Left renal pelvis (tissue), 4 donors: ENCODE measurements around the gene PIK3CA. TPM values are rescaled to one million over a fixed set of nuclear protein-coding genes. Genes with fewer than 3 reads are reported as not detected.
"Not testable (repeated sequence)": the region's sequence is repeated elsewhere in the genome, so short reads cannot be mapped to it uniquely, and the experiment has no call there.

Experiments
- DNase-seq, 4 donors: peaks; one replicate each; pipeline ENCODE4 v3.0.0-alpha.2; 2013; ENCODE audit warnings: low read depth in 4 of 4, low spot score in 3 of 4
- polyA plus RNA-seq, 4 donors: library from polyadenylated mRNA; unstranded; fragments of 120-200 nt; gene quantifications; one replicate each; pipeline ENCODE4 v1.2.1, GENCODE V29; 2013; ENCODE audit not compliant: insufficient read length in 4 of 4

PIK3CA gene
- 10 to 100 TPM; 28.9 to 31.8 (median 29.9) TPM for polyA plus RNA-seq

DNA sequence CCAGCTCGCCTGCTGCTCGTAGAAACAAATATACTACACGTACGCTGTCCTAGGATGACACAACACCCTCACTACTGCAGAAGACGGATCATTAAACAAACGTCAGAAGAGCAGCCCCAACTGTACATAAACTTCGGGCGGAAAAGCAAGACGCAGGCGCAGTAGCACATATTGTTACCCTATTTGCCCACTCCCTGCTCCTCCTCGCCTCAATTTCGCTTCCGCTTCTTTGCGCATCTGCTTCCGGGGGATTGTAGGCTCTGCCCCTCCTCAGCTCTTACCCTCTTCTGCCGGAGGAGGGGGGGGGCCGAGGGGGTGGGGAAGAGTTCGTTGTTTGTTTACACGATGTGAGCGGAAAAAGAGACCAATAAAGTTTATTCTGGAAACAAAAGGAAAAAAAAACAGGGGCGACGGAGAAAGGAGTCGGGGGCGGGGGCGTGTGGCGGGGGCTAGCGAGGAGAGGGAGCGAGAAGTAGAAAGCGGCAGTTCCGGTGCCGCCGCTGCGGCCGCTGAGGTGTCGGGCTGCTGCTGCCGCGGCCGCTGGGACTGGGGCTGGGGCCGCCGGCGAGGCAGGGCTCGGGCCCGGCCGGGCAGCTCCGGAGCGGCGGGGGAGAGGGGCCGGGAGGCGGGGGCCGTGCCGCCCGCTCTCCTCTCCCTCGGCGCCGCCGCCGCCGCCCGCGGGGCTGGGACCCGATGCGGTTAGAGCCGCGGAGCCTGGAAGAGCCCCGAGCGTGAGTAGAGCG is at the start of gene PIK3CA:
Gene PIK3CA, plus strand, starts transcription at position 485 of the 743 bp plus-strand sequence. CDS start 50,469 bp downstream, outside the sequence.
- DNase-seq: peak; percentile 93 to 99 (median 96)

DNA sequence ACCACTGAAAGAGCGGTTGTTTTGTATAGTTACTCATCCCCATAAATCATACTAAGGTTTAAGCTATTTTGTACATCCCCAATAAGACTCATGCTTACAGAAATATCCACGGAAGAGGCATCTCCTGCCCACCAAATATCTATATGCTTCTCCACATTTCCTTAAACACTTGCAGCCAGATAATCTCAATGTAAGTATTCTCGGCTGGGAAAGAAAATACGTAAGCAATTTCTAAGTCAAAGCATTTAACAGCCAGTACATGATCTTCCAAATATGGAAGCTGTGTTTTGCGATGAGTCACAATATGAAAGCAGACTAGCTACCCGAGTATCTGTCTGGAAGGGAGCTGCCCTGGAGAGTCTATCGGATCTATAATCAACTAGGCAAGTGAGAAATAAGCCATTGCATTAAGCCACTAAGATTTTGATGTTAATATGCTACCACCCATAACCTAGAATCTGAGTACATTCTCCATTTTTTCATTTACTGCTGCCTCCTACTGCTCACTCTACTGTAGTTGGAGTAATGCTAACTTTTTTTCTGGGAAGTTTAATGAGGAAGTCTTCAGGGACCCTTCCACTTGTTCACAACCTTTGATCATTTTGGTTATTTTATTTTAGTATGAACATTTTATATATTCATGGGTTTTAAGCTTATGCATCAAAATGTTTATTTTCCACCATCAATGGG is 49.6 kb upstream of the PIK3CA start:
- no peak for DNase-seq

DNA sequence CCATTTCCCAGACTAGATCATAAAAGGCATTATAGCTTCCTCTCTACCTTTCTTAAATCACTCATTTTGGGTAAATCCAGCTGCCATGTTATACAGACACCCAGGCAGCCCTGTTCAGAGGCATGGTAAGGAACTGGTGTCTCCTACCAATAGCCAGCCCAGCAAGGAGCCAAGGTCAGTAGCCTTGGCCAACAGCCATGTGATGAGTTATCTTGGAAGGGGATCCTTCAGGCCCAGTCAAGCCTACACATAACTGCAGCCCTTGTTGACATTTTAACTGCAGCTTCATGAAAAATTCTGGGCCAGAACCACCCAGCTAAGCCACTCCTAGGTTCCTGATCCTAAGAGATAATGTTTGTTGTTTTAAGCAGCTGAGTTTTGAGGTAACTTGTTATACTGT is 47.5 kb upstream of the PIK3CA start:
- no peak for DNase-seq

DNA sequence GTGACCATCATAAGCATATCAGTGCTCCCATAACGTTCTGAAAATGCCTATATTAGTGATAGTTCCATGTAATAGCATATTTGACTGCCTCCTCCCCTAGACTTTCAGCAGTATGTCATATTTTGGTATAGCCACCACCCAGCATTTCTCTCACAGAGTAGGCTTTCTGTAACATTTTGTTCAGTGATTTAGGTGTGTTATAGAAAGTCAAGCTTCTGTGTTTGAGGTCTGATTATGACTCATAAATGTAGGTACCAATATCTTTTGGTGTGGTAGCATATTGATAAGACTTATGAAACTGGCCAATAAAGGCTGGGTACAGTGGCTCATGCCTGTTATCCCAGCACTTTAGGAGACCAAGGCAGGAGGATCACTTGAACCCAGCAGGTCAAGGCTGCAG is 42.3 kb upstream of the PIK3CA start:
- no peak for DNase-seq

DNA sequence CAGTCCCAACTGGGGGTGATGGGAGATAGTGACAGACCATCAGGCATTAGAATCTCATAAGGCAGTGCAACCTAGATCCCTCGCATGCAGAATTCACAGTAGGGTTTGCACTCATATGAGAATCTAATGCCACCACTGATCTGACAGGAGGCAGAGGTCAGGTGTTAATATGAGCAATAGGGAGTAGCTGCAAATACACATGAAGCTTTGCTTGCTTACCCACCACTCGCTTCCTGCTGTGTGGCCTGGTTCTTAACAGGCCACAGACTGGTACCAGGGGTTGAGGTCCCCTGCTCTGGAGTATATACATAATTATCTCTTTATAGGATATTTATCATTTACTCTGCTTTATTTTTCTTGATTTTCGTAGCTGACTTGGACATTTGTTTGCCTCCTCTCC is 40.5 kb upstream of the PIK3CA start:
- no peak for DNase-seq

DNA sequence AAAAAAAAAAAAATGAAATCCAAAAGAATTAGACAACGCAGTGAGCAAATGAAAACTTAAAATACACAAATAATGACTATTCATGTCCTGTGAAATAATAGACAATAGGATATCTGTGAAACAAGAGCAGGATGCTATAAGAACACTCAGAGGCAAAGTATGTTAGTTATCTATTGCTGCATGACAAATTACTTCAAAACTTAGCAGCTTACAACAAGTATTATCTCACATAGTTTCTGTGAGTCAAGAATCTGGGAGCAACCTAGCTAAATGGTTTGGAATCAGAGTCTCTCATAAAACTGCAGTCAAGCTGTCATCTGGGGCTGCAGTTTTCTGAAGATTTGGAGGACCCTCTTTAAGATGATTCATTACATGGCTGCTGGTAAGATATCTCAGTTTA is 40.1 kb upstream of the PIK3CA start:
- no peak for DNase-seq

DNA sequence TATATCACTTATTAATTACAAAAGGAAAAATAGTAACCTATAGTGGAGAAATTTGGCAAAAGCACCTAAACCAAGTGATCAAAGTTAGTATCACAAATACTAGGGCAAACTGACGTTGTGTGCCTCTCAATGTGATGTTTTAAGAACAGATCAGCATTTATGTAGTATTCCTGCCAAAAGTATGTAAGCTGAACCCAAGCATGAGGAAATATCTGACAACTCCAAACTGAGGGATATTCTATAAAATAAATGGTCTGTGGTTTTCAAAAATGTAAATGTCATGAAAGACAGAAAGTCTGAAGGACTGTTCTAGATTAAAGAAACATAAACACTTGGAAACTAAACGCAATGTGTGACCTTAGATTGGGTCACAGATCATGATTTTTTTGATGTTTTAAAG is 34.3 kb upstream of the PIK3CA start:
- DNase-seq: no peak

DNA sequence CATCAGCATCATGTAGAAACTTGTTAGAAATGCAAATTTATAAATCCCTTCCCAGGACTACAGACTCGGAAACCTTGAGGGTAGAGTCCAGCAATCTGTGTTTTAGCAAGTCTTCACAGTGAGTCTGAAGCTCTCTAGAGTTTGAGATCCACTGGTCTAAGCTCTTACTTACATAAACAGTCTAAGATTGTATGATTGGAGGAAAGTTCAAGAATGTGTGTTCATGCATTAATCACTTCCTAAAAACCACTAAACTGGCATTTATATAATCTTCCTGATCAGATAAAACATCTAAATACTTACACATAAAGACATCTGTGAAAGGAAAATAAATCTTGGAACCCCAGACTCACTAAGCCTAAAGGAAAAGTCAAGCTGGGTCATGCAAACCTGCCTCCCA is 32.7 kb upstream of the PIK3CA start:
- DNase-seq: not testable (repeated sequence)

DNA sequence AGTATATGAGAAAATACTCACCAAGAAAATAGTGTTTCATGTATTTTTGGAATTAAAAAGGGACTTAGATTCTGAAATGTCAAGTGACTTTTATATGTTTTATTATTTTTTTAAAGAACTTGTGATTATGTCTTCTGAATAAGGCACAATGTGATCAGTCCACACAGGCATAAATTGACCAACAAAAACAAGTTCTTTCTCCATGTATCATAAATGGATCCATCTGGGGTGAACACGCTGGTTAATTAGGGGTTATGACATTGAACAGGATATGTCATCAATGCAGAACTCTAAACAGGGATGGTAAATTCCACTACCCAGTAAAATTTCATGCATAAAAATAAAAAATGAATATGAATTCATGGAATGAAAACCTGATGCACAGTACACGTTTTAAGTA is 31.3 kb upstream of the PIK3CA start:
- DNase-seq: no peak

DNA sequence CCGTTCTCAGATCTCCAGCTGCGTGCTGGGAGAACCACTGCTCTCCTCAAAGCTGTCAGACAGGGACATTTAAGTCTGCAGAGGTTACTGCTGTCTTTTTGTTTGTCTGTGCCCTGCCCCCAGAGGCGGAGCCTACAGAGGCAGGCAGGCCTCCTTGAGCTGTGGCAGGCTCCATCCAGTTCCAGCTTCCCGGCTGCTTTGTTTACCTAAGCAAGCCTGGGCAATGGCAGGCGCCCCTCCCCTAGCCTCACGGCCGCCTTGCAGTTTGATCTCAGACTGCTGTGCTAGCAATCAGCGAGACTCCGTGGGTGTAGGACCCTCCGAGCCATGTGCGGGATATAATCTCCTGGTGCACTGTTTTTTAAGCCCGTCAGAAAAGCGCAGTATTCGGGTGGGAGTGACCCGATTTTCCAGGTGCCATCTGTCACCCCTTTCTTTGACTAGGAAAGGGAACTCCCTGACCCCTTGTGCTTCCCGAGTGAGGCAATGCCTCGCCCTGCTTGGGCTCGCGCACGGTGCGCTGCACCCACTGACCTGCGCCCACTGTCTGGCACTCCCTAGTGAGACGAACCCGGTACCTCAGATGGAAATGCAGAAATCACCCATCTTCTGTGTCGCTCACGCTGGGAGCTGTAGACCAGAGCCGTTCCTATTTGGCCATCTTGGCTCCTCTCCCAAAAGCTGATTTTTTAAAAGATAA is 15.8 kb upstream of the PIK3CA start:
- DNase-seq: not testable (repeated sequence)

DNA sequence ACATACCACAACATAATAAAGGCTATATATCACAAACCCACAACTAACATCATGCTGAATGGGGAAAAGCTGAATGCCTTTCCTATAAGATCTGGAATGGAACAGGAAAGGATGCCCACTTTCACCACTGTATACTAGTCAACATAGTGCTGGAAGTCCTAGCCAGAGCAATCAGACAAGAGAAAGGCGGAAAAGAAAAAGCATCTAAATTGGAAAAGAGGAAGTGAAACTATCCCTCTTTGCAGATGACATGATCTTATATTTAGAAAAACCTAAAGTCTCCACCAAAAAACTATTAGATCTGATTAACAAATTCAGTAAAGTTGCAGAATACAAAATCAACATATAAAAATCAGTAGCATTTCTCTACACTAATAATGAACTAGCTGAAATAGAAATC is 14.6 kb upstream of the PIK3CA start:
- DNase-seq: no peak

DNA sequence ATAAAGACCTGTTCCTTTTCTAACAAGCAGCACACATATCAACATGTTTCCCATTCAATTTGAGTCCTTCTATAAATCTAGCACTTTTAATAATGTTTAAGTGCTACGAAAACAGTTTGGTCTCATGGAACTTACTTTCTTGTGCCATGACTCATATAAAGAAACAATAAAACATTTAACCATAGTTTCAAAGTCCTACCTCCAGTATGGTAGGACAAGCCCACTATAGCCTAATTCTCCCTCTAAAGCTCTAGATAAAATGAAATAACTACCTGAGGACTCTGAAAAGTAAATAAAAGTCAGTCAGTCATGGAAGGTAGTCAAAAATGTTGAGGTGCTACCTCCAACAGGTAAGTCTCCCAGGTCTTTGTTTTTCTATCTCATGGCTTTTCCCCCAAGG is 12.0 kb upstream of the PIK3CA start:
- no peak for DNase-seq

DNA sequence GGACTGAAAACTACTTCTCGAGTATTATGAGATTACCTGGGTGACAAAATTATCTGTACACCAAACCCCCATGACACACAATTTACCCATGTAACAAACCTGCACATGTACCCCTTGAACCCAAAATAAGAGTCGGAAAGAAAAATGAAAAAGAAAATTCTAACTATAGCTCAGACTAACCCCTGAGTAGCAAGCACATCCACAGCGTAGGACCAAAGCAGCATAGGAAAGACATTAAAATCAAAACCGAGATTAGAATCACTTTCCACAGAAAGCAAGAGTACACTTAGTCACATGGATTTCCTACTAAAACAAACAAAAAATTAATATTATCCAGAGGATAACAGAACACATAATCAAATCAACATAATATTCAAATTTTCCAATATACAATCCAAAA is 6.3 kb upstream of the PIK3CA start:
- DNase-seq: no peak

DNA sequence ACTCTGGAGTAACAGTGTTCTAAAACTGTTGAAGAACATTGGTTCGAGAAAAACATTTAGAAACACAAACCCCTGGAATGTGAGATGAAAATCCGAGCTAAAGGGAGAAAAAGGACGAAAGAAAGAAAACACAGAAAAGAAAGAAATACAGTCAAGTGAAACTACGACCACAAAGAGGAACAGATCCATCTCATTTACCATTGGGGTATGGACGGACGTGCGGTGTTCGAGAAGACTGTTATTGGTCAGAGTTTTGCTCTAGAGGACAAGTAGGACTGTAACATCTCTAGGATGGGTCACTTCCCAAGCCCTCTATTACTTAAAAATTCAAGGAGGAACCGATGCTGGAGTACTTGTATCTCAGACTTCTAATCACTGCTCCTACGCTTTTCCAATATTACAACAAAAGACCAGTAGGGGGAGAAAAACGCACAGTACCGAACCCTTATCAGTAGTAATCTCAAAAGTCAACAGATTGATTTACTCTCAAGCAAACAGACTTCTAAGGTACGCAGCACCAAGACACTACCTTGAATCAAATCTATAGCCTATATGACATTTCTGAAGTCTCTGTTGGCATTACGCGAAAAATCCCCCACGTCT is 1.1 kb upstream of the PIK3CA start:
- peak; percentile 60 to 75 (median 70) for DNase-seq

DNA sequence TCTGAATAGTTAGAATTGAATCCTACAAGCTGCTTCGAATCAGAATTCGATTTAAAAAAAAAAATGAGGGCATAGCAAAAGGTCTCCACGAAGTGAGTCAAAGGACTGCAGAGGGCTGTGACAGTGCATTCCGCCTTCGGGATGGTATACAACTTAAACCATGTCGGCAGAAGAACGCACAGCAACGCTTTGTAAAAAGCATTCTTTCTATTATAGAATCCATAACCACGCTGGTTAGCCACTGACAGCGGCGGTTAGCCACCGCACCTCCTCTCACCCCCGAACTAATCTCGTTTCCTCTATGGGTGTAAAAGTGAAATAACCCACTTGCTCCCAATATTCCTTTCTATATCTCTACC is 664 bp upstream of the PIK3CA start:
- peak in 1 of 4 donors; percentile 47 for DNase-seq

DNA sequence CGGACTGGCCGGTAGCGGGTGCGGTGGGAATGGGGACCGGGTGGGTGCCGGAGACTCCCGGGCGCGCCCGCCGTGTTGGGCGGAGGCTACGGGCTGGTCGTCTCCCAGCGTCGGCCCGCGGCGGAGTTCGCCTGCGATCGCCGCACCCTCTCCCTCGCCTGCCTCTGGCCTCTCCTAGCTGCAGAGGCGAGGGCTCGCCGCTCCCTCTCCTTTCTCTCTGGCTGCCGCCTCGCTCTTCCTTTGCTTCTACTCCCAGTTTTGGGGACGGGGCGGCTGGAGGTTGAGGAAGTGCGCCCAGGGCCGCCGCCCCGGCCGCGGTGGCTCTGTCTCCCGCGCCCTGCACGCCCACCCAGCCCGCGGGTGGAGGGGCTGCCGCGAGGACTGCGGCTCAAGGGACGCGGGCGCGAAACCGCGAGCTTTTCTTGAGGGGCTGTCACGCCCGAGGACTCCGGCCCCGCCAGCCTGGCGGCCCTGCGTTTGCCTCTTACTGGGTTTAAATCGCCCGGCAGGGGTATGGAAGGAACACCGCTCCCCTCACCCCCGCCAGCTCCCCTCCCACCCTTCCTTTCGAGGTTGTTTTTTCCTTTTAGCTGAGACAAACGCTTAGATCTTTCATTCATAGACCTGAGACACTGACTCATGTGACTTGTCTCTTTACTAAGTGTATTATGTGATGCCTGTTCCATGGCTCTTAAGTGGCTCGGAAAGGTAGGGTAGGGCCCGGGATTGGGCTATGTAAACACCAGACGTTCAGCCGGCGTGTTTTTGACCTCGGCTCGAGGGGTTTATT is 654 bp downstream of the PIK3CA start:
- peak in 3 of 4 donors; percentile 25 to 49 (median 36) for DNase-seq

DNA sequence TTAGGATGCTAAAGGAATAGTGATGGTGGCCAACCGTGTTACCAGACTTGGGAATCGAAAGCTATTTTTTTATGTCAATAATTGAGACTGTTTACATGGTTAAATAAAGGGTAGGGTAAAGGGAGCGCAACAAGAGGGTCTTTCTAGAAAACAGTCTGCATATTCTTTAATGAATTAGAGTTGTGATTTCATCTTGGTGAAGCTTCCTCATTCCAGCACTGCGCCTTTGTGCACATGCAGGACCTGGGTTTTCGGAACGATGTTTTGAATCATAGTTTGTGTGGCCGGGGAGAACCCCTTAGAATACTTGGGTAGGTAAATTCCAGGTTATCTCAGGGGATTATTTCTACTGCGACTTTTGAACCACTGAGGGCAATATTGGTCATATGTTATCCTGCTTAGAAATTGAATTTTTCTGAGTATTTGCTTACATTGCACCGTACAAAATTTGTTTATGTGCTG is 1.3 kb downstream of the PIK3CA start:
- no peak for DNase-seq

DNA sequence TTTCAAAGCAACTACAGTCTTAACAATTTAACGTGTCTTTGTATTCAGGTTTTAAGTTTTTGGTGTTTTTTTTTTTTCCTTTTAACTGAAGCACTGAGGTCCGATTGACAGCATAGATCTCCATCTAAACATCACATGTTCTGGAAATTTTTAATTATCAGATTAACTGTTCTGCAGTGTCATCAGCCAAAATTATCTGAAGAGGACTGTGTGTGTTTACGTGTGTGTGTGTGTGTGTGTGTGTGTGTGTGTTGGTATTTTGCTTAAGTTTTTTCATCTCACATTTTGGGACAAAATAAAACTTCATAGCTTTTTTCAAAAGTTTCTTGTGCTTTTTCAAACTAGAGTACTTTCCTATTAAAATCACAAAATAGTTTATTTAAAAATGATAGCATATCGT is 1.8 kb downstream of the PIK3CA start:
- no peak for DNase-seq

DNA sequence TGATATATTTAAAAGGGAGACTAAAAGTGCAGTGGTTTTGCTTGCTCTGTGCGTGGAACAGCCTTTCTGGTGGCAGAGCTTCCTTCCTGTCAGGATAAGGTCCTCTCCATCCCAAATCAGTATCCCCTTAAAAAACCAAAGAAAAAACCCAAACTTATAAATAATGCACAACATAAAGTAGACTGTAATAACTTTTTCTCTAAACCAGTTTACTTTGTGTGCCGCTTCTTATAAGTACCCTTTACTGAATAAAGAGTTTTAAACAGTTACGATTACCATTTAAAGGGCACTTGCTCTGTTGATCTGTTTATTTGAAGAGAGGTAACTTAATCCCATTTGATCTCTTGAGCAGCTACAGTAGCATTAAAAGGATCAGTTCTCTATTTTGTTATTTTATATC is 2.5 kb downstream of the PIK3CA start:
- no peak for DNase-seq

DNA sequence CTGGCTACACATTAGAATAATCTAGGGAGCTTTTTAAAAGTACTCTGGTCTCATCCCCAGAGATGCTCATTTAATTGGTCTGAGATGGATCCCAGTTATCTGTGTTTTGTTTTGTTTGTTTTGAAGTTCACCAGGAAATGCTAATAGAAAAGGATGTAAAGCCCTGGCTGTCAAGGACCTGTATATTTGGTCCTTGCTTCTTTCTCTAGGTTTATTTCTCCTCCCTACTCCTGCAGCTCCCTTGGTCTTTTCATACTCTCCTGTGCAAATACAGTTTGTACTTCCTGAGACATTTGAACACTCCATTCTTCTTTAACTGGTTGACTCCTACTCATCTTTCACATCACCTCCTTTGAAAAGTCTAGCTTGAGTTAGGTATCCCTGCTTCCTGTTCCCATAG is 3.3 kb downstream of the PIK3CA start:
- DNase-seq: no peak
